Measurements from ENCODE around the gene DNAJB9.

GRCh38 chr7:108568801-108569380 lies 783 bp upstream of the DNAJB9 start:
- no peak for TF ChIP-seq CTCF (IDR thresholded peaks at IDR 0.05)
- TF ChIP-seq POLR2A (IDR thresholded peaks at IDR 0.05): no peak
- TF ChIP-seq EP300 (IDR thresholded peaks at IDR 0.05): no peak
